Measurements from ENCODE around the gene OTOF. TPM values are rescaled to one million over a fixed set of nuclear protein-coding genes. Genes with fewer than 3 reads are reported as not detected.

OTOF gene
- total and polyA plus RNA-seq, 7 donors: 0.14 to 2.2 (median 0.34) TPM

GRCh38 chr2:26463244-26464192 is 14.4 kb downstream of the OTOF start:
- Histone ChIP-seq H3K4me3 (no peak overlapping the region), H3K36me3 (ENCODE audit: insufficient read depth in 1 of 2, low read depth in 1 of 2) (no peaks in the 10 kb centered on the region), H3K27ac (no peak overlapping the region), H3K9me3 (no peaks in the 10 kb centered on the region), H3K27me3 (ENCODE audit: insufficient read depth in 3 of 3, low read length in 2 of 3) (no peaks in the 10 kb centered on the region), H3K4me1 (peaks cover 12% of the 10 kb centered on the region)
- intact Hi-C loops (cut with DNase I): loop anchor here in 1 of 2 donors (10.0 kb wide), 1 partner anchor 109 kb away; no protein-coding TSS in a partner anchor
- WGBS, 3 donors: 85 to 87% (median 87%) methylated on average over 24 to 25 of the region's 25 CpGs
- TF ChIP-seq, protein P1, sequence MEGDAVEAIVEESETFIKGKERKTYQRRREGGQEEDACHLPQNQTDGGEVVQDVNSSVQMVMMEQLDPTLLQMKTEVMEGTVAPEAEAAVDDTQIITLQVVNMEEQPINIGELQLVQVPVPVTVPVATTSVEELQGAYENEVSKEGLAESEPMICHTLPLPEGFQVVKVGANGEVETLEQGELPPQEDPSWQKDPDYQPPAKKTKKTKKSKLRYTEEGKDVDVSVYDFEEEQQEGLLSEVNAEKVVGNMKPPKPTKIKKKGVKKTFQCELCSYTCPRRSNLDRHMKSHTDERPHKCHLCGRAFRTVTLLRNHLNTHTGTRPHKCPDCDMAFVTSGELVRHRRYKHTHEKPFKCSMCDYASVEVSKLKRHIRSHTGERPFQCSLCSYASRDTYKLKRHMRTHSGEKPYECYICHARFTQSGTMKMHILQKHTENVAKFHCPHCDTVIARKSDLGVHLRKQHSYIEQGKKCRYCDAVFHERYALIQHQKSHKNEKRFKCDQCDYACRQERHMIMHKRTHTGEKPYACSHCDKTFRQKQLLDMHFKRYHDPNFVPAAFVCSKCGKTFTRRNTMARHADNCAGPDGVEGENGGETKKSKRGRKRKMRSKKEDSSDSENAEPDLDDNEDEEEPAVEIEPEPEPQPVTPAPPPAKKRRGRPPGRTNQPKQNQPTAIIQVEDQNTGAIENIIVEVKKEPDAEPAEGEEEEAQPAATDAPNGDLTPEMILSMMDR (IDR thresholded peaks at IDR 0.05): no peak
- ATAC-seq (no peak), DNase-seq (peak in 1 of 2 donors; percentile 53)

DNA sequence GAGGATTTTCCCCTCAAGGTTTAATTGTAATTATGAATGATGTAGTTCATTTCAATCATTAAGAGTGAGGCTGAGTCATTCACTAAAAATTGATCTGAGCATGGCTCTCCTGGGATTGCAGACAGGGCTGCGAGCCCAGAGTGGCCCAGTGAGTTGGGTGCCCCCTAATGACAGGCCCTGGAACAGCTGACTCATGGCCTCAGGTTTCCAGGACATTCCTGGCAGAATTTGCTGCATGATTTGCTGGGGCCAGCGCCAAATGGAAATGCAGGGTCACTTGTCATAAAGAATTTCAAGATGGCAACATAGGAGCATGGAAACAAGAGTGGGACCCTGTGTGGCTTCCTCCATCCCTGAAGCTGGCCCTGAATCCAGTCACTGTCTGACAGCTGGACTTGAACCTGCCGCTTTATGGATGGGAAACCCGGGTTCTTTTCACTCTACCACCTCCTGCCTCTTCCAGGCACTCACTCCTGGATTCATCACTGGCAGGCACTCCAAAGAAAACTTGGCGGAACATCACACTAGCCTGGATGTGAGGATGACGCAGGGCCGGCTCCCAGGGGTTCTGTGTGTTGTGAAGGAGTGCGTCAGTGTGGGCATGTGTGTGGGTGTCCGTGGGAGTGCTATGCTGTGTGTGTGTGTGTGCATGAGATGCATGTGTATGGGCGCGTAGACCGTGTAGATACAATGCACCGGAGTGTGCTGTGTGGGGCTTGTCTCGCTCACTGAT is 15.2 kb downstream of the OTOF start:
- ATAC-seq: peak; percentile 91 to 93 (median 92)
- Histone ChIP-seq H3K9me3 (no peaks in the 10 kb centered on the region), H3K27ac (no peak overlapping the region), H3K4me1 (peaks cover 12% of the 10 kb centered on the region), H3K4me3 (no peak overlapping the region), H3K27me3 (ENCODE audit: insufficient read depth in 3 of 3, low read length in 2 of 3) (no peaks in the 10 kb centered on the region), H3K36me3 (ENCODE audit: insufficient read depth in 1 of 2, low read depth in 1 of 2) (no peaks in the 10 kb centered on the region)
- 75 to 79% (median 76%) methylated on average over 14 of the region's 14 CpGs for WGBS, 3 donors
- TF ChIP-seq, protein P1 (IDR thresholded peaks at IDR 0.05): peak; percentile 52
- peak; percentile 72 to 80 for DNase-seq
- intact Hi-C loops (cut with DNase I): loop anchor here in 1 of 2 donors (10.0 kb wide), 1 partner anchor 108 kb away; no protein-coding TSS in a partner anchor

DNA sequence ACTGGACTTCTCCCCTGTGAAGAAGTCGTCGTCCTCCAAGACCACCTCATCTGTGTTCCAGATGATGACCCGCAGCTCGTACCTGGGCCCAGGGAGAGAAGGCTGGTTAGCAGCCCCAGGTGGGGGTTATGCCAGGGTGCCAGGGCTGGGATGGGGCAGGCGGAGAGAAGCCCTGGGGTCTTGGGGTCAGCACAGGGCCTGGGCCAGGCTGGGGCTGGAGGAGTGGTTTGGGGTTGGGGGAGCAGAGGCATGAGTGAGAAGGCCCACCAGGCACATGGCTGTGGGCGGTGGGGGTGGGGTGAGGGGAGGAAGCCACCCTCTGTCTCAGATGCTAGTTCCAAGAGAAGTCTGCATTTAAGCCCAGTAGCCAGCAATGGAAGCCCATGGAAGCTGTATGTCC is 15.8 kb downstream of the OTOF start:
- Histone ChIP-seq H3K4me1 (peaks cover 12% of the 10 kb centered on the region), H3K9me3 (no peaks in the 10 kb centered on the region), H3K36me3 (ENCODE audit: insufficient read depth in 1 of 2, low read depth in 1 of 2) (no peaks in the 10 kb centered on the region), H3K27me3 (ENCODE audit: insufficient read depth in 3 of 3, low read length in 2 of 3) (no peaks in the 10 kb centered on the region), H3K27ac (no peak overlapping the region), H3K4me3 (no peak overlapping the region)
- WGBS, 3 donors: 94 to 99% (median 97%) methylated on average over 6 of the region's 6 CpGs
- TF ChIP-seq, protein P1 (IDR thresholded peaks at IDR 0.05): no peak
- DNase-seq: peak in 1 of 2 donors; percentile 48
- peak; percentile 37 to 56 (median 40) for ATAC-seq
- intact Hi-C loops (cut with DNase I): loop anchor here in 1 of 2 donors (10.0 kb wide), 1 partner anchor 107 kb away; no protein-coding TSS in a partner anchor

DNA sequence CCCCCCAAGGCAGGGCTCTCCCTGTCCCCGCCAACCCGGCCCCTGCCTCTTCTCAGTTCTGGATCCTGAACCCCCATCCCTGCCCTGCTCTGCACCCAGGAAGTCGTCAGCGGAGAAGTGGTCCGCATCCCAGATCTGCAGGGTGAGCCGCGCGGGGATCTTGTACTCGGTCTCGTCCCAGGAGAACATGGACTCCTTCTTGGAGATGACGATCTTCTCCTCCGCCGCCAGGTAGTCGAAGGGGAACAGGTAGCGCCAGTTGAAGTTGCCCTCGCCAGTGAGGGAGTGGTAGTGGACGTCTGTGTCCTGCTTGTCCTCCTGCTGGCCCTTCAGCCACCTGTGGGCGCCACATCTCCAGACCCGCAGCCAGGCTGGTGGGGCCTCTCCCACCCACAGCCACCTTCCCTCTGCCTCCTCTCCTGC is 16.3 kb downstream of the OTOF start:
- Histone ChIP-seq H3K4me3 (no peak overlapping the region), H3K9me3 (no peaks in the 10 kb centered on the region), H3K36me3 (ENCODE audit: insufficient read depth in 1 of 2, low read depth in 1 of 2) (no peaks in the 10 kb centered on the region), H3K27ac (no peak overlapping the region), H3K4me1 (peaks cover 12% of the 10 kb centered on the region), H3K27me3 (ENCODE audit: insufficient read depth in 3 of 3, low read length in 2 of 3) (no peaks in the 10 kb centered on the region)
- 95 to 98% (median 96%) methylated on average over 19 of the region's 19 CpGs for WGBS, 3 donors
- TF ChIP-seq, protein P1 (IDR thresholded peaks at IDR 0.05): no peak
- intact Hi-C loops (cut with DNase I): loop anchor here in 1 of 2 donors (10.0 kb wide), 1 partner anchor 107 kb away; no protein-coding TSS in a partner anchor
- ATAC-seq: no peak
- peak in 1 of 2 donors; percentile 47 for DNase-seq
